ENCODE data around the gene FAM171A1.
"Not testable (repeated sequence)": the region's sequence is repeated elsewhere in the genome, so short reads cannot be mapped to it uniquely, and the experiment has no call there.

The FAM171A1 gene

GRCh38 chr10:15209827-15210509 lies 161.1 kb downstream of the FAM171A1 start:
- peak; percentile 83 for DNase-seq (ENCODE audit: low spot score)

GRCh38 chr10:15208221-15208620 lies 162.9 kb downstream of the FAM171A1 start:
- no peak for DNase-seq (ENCODE audit: low spot score)

GRCh38 chr10:15207410-15207809 lies 163.7 kb downstream of the FAM171A1 start:
- not testable (repeated sequence) for DNase-seq (ENCODE audit: low spot score)

- DNase-seq (ENCODE audit: low spot score), result no peak
Measured at GRCh38 chr10:15202639-15203038, 168.4 kb downstream of the FAM171A1 start.

- not testable (repeated sequence) for DNase-seq (ENCODE audit: low spot score)
Measured at GRCh38 chr10:15202301-15202621, 168.8 kb downstream of the FAM171A1 start.

GRCh38 chr10:15201589-15202300 lies 169.3 kb downstream of the FAM171A1 start:
- DNase-seq (ENCODE audit: low spot score), result no peak

GRCh38 chr10:15200626-15201025 lies 170.5 kb downstream of the FAM171A1 start:
- DNase-seq (ENCODE audit: low spot score), result no peak

- DNase-seq (ENCODE audit: low spot score), result no peak
Measured at GRCh38 chr10:15197911-15198310, 173.2 kb downstream of the FAM171A1 start.

GRCh38 chr10:15197276-15197675 lies 173.8 kb downstream of the FAM171A1 start:
- no peak for DNase-seq (ENCODE audit: low spot score)

GRCh38 chr10:15196021-15196834 lies 174.9 kb downstream of the FAM171A1 start:
- DNase-seq (ENCODE audit: low spot score), result no peak

GRCh38 chr10:15189133-15189885 lies 181.8 kb downstream of the FAM171A1 start:
- DNase-seq (ENCODE audit: low spot score), result no peak

GRCh38 chr10:15188603-15189002 lies 182.5 kb downstream of the FAM171A1 start:
- DNase-seq (ENCODE audit: low spot score), result peak; percentile 18

GRCh38 chr10:15183689-15184481 lies 187.2 kb downstream of the FAM171A1 start:
- DNase-seq (ENCODE audit: low spot score), result no peak

GRCh38 chr10:15182540-15183207 lies 188.4 kb downstream of the FAM171A1 start:
- no peak for DNase-seq (ENCODE audit: low spot score)

GRCh38 chr10:15181576-15182156 lies 189.4 kb downstream of the FAM171A1 start:
- no peak for DNase-seq (ENCODE audit: low spot score)

GRCh38 chr10:15180736-15181135 lies 190.4 kb downstream of the FAM171A1 start:
- no peak for DNase-seq (ENCODE audit: low spot score)

- DNase-seq (ENCODE audit: low spot score), result no peak
Measured at GRCh38 chr10:15176269-15176668, 194.8 kb downstream of the FAM171A1 start.

GRCh38 chr10:15175587-15175986 lies 195.5 kb downstream of the FAM171A1 start:
- DNase-seq (ENCODE audit: low spot score), result no peak

- no peak for DNase-seq (ENCODE audit: low spot score)
Measured at GRCh38 chr10:15172306-15172840, 198.7 kb downstream of the FAM171A1 start.

Measured in CD4-positive, alpha-beta T cell treated with Interleukin-6 at 100 ng/mL for 8 hours (primary cell).